Renal cortical epithelial cell (primary cell): ENCODE results near the gene MFSD1. TPM values are rescaled to one million over a fixed set of nuclear protein-coding genes. Genes with fewer than 3 reads are reported as not detected.

ENCODE experiments used
- DNase-seq: peaks from one replicate; pipeline ENCODE4 v3.0.0-alpha.2; 2011; ENCODE audit warnings: low read depth
- total RNA-seq: library from RNA; depleted of rRNA; stranded (reverse); fragments of >200 nt; gene quantifications from 2 replicates; pipeline ENCODE4 v1.2.3, GENCODE V29; 2014

MFSD1 gene, protein sequence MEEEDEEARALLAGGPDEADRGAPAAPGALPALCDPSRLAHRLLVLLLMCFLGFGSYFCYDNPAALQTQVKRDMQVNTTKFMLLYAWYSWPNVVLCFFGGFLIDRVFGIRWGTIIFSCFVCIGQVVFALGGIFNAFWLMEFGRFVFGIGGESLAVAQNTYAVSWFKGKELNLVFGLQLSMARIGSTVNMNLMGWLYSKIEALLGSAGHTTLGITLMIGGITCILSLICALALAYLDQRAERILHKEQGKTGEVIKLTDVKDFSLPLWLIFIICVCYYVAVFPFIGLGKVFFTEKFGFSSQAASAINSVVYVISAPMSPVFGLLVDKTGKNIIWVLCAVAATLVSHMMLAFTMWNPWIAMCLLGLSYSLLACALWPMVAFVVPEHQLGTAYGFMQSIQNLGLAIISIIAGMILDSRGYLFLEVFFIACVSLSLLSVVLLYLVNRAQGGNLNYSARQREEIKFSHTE
- total RNA-seq, result 97.6 and 98.1 TPM in 2 replicates

DNA sequence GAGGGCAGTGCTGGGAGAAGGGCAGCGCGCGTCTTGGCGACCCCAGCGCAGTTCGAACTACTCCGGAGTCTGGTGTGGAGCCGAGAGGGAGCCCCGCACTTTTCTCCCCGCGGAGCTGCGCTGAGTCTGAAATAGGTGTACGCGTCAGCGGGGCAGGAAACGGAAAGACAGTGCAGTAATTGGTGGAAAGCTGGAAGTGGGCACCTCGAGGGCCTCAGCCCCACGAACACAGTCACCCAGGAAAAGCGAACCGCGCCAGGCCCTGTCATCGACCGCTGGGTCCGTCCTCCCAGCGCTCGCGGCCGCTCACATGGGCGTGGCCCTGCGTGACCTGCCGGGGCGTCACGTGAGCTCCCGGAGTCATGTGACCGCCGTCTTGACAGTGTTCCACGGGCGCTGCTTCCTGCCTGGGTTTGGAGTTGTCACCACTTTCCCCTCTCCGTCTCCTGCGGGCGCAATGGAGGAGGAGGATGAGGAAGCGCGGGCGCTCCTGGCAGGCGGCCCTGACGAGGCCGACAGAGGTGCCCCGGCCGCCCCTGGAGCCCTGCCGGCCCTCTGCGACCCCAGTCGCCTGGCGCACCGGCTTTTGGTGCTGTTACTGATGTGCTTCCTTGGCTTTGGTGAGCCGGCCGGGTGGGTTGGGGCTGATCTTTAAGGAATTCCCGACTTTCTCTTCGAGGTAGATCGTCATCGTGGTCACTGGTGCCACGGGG lies at the start of gene MFSD1:
Gene MFSD1 (plus strand): TSS at position 359 of the 713 bp plus-strand sequence. CDS start 99 bp downstream, at position 458.
- peak; percentile 72 for DNase-seq

DNA sequence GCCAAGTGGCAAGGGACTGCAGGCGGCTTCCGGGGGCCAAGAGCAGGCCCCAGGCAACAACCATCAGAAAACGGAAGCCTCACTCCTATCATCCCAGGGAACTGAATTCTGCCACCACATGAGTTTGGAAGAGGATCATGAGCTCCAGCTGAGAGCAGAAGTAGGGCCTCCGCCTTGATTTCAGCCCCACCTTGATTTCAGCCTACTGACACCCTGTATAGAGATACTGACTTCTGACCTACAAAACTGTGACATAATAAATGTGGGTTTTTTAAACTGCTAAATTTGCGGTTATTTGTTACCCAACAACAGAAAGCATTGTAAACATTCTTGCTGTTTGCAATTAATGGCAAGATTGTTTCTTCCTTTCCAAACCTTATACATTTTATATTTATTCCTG lies 48.0 kb upstream of the MFSD1 start:
- no peak for DNase-seq

DNA sequence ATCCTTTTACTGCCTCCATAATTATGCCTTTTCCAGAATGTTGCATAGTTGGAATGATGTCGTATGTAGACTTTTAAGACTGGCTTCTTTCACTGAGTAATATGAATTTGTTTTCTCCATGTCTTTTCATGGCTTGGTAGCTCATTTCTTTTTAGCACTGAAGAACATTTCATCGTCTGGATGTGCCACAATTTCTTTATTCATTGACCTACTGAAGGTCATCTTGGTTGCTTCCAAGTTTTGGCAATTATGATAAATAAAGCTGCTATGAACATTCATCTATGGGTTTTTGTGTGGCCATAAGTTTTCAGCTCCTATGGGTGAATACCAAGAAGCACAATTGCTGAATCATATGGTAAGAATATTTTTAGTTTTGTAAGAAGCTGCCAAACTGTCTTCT lies 46.4 kb upstream of the MFSD1 start:
- DNase-seq, result no peak

DNA sequence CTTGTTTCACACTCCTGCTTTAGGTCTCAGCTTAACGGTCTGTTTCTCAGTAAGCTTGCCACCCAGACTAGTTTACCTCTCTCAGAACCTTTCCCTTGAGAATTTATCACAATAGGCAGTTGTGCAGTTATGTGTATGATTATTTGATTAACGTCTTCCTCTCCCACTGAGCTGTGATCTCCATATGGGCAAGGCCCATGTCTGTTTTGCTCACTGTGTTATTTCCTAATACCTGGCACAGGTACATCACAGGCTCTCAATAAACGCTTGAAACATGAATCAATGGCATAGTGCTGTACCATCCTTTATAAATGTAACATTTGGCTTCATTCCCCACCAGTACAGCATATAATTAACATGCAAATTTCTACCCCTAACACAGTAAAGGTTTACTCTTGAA lies 40.5 kb upstream of the MFSD1 start:
- no peak for DNase-seq

DNA sequence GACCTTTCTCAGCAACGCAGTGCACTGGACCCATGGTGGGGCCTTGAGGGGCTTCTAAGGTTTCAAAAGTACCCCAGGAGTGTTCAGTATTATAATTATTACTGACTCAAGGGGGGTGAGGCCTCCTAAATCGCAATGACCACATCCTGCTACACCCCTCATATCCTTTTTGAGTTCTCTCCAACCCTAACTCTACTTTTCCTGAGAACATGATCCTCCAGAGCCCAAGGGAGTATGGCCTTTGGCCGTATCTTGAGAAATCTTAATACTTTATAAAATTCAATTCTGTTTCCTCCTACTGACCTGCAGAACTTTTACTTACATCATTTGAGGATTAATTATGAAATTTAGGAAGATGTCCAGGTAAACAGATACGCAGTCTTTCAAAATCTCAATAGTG lies 39.2 kb upstream of the MFSD1 start:
- DNase-seq, result no peak

DNA sequence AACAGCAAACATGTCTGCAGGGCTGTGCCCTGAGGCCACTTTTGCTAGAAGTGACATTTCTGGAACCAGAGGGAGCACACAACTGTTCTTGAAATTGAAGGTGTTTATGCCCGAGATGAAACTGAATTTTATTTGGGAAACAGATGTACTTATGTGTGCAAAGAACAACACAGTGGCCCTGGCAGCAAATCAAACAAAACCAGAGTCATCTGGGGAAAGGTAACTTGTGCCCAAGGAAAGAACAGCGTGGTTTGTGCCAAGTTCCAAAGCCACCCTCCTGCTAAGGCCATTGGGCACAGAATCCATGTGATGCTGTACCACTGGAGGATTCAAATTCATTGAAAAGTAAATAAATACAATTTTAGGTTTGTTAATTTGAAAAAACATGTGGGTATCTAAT lies 38.4 kb upstream of the MFSD1 start:
- no peak for DNase-seq

DNA sequence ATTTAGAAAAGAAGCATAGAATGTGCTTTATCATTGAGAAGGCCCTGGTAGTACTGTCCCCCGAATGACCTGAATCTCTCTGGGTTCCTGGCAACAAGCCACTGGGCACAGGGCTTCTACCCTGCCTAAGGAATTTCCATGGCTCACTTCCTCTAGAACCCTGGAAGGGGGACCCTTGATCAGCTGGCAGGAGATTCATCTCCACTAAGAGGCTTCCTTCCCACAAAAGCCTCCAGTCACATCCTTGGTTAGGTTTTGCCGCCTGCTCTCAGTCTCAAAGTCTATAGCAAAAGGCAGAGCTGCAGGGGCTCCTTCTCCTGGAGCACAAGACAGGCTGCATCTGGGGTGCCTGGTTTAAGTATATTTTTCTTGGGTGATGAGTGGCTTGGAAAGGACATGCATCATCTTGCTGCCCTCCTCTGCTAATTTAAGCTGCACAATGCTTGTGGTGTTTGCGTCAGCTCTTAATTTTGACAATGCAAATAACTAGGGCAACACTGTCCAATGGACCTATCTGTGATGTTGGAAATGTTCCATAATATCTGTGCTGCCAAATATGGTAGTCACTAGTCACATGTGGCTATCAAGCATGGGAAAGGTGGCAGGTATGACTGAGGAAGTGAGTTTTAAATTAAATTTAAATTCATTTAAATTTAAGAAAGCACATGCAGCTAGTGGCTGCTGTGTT lies 36.2 kb upstream of the MFSD1 start:
- DNase-seq, result peak; percentile 52

DNA sequence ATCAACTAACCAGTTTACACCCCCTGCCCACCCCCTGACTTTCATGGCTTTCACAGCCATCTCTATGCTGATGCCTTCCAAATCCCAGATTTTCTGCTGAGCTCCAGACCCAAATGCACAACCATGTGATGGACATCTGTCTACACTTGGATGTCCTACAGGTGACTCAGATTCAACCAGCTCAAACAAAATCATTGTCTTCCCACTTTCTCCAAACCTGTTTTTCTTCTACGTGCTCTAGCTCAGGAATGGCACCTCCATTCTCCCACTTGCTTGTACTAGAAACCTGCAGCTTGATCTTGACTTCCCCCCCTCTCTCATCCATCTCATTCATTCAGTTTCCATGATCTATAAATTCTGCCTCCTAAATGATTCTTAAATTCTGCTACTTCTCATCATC lies 35.5 kb upstream of the MFSD1 start:
- DNase-seq, result no peak

DNA sequence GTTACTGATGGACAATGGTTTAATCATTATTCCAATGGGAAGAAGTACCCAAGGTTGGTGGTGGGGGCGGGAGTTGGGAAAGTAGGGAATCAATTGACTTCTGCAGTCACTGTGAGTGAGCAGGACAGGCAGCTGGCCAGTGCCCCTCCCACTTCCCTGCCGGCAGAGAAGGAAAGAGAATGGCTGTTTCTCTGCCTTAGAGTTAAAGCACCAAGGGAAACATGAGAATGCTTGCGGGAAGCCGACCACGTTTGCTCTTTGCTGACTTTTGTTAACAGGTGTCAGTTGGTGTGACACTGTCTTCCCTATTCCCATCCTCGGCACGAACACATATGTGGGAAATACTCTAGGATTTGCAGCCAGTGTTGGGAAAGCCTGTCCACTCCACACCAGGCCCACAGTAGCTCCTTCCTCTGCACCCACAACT lies 33.5 kb upstream of the MFSD1 start:
- DNase-seq, result peak; percentile 85

DNA sequence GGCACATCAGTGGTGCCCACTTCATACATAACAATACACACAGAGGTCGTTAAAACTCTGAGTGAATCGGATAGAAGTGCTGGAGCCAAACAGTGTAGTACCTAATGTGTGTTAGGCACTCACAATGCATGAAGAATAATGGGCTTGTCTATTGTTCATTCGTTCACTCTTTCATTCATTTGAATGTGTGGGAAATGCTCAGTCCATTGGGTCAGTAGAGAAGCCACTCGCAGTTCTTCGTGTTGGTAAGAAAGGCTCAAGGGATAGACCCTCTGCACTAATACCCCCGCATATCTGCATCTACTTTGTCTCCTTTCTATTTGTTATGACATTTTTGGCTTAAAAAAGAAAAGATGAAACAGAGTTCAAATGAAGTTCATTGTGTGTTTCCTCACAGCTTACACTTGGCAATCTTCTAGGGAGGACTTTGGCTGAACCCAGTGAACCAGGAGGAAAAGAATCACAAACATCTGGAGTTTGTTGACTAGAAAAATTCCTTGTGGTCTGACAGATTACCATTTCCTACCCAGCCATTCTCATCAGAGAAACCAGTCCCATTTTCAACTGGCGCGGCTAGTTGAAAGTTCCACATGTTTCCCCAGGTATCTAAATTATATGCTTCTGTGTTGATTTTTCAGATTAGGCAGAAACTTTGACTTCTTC lies 32.8 kb upstream of the MFSD1 start:
- DNase-seq, result peak; percentile 95

DNA sequence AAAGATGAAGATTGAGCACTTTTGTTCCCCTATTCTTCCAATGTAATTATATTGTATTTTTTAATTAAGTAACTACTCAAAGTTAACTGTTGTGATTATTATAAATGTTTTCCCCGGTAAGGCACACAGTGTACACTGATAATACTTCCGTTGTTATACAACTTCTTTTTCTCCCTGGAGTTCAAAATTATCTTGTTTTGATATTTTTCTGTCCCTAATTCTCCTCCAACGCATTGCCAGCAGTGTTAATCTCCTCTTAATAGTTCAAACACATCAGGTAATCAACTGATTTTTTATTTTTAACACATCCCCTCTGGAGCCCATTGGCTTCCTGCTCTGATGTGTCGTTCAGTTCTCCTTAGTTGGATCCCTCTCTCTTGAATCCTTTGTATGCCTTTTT lies 32.3 kb upstream of the MFSD1 start:
- DNase-seq, result no peak

DNA sequence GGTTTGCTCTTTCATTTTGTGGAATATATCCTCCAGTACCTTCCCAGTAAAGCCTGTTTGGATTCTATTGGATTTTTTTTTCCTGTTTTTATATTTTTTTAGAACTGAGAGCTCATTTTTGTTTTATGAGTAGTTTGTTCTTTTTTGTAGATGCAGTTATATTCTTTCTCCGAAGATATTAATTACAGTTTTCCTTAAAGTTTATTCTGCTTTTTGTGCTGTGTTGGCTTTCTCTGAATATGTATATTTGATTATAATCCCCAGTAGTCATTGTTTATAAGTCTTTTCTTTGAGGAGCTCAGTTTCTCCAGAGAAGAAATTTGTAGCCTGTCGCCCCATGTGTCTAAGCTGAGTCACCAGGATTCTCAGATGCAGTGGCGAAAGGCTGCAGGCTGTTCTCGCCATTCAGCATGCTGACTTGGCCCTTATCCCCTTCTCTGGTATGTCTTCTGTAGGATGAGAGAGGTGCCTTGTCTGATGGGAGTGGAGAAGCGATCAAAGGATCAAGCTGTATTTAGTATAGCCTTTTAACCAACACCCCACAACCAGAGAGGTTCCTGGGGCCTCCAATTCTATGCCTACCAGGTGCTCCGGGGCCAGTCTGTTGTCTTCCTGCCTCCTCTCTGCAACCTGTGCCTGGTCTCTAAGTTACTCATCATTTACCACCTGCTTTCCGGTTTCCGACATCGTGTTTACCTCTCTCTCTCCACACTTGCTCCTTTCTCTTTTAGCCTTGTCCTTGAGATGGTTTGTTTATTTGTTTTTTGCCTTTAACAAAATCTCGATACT lies 31.7 kb upstream of the MFSD1 start:
- DNase-seq, result peak; percentile 52

DNA sequence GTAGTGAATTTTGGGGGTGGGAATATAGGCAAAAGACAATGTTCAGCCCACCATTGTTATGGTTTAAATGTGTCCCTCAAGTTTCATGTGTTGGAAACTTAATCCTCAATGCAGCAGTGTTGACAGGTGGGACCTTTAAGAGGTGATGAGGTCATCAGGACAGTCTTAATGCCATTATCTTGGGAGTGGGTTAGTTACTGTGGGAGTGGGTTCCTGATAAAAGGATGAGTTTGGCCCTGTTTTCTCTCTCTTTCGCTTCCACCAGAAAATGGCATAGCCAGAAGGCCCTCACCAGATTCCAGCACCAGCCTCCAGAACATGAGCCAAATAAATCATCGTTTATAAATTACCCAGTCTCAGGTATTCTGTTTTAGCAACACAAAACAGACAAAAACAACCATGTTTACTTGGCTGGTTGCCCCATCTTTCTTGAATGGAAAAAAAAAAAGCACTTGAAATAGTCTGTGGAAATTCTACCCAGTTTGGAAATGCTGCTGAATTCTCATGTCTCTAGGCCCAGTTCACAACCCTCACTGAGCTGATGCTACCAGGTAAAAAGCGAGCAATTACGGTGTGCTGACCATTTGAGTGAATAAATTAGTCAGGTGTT lies 31.0 kb upstream of the MFSD1 start:
- DNase-seq, result no peak

DNA sequence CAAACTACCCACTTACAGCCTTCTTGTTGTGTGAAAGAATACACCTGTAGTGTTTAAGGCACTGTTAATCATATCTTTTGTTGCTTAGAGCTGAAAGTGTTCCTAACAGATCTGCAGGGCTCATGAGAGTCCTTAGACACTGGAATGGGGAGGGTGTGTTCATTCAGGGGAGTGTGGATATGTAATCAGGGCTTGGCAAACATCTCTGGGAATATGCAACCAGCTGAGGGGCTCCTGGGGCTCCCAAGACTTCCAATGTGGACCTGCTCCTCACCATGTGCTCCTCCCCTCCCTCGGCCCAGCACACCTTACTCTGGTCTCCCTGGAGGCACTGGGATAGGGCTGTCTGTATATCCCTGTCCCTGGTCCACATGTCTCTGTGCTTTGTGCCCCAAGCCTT lies 30.3 kb upstream of the MFSD1 start:
- no peak for DNase-seq

DNA sequence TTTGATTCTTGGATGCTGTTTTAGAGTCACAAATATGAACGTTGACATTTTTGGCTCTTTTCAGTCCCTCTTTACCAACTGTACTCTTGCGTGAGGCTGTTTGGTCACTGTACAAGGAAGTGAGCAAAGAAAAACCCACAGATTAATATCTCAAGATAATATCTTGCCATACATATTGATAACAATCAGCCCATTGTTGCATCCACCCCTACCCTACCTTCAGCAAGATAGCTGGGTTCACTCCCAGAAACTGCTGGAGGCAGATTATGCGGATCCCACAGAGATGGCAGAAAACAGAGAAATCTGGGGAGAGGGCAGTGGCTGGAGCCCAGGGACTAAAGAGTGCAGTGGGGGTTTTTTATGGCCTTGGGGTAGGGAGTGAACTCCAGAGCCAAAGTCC lies 29.9 kb upstream of the MFSD1 start:
- no peak for DNase-seq

DNA sequence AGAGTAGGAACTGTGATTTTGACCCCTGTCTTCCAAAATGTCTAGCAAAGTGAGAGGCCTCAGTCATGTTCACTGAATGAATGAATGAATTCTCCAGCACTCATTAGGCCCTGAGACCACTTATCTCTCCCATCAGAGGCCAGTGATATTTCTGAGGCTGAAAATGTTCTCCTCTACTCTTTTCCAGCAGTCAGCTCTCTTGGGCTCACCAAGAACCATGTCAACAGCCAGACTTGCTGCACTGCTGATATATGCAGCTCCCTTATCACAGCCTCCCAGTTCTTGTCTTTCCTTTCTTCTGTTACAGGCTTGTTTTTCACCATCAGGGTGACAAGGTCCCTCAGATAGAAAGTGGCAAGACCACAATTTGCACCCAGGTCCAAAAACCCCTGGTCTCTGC lies 28.7 kb upstream of the MFSD1 start:
- DNase-seq, result no peak

DNA sequence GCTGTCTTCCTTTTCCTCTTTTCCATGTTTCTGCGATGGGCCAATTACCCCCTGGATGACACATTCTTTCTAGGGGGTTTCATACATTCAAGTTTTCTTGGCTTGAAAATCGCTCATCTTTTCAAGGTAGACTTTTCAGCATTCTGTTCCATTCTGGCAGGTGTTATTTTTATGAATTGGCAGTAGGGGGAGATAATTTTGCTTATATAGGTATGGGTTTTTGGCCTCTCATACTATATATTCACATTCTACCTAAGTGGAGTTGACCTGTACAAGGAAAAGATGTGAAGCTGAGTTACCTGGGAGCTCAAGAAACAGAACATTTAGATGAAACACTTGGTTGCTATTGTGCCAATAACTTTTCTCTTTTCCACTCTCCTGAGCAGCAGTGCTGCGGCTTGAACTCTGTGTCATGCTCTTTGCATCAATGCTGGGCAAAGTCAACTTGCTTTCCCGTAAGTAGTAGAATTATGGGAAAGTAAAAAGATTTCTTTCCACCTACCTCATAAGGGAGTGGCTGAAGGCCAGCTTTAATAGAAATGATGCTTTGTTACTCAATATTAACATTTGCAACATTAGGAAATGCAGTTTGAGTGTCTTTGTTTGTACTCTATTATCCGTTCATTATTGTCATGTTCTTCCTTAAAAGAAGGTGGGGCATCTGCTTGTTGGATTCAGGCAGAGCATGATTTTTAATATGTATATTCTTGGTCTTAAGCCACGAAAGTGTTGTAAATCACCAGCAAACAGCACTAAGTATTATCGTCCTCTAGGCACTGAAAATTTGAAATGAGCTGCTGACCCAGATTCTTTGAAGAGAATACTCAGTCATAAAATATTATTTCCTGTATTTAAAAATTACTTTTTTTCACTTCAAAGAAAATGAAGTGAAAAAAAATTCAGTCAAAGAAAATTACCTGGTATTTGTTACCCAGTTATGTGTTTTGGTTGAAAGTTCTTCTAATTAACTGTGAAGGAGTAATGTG lies 27.7 kb upstream of the MFSD1 start:
- DNase-seq, result peak; percentile 93

DNA sequence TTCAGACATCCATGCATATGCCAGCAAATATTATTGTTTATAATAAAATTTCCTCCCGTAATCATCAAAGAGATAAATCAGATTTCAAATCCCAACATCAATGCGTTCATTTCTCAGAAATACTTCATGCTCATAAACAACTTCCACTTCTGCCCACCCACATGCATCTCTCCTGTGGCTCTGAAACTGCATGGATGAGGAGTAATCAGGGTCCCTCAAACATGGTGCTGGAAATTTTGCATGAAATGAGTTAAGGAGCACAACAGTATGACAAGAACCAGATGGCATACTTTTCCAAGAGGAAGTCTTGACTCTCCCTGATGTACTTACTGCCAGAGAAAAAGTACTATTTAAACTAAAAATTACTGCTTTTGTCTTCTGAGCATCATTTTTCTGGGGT lies 26.9 kb upstream of the MFSD1 start:
- DNase-seq, result no peak
